ENCODE measurements around the gene ZFYVE9.
"Not testable (repeated sequence)": the region's sequence is repeated elsewhere in the genome, so short reads cannot be mapped to it uniquely, and the experiment has no call there.

The ZFYVE9 gene, protein sequence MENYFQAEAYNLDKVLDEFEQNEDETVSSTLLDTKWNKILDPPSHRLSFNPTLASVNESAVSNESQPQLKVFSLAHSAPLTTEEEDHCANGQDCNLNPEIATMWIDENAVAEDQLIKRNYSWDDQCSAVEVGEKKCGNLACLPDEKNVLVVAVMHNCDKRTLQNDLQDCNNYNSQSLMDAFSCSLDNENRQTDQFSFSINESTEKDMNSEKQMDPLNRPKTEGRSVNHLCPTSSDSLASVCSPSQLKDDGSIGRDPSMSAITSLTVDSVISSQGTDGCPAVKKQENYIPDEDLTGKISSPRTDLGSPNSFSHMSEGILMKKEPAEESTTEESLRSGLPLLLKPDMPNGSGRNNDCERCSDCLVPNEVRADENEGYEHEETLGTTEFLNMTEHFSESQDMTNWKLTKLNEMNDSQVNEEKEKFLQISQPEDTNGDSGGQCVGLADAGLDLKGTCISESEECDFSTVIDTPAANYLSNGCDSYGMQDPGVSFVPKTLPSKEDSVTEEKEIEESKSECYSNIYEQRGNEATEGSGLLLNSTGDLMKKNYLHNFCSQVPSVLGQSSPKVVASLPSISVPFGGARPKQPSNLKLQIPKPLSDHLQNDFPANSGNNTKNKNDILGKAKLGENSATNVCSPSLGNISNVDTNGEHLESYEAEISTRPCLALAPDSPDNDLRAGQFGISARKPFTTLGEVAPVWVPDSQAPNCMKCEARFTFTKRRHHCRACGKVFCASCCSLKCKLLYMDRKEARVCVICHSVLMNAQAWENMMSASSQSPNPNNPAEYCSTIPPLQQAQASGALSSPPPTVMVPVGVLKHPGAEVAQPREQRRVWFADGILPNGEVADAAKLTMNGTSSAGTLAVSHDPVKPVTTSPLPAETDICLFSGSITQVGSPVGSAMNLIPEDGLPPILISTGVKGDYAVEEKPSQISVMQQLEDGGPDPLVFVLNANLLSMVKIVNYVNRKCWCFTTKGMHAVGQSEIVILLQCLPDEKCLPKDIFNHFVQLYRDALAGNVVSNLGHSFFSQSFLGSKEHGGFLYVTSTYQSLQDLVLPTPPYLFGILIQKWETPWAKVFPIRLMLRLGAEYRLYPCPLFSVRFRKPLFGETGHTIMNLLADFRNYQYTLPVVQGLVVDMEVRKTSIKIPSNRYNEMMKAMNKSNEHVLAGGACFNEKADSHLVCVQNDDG (N-terminal part only)

DNA sequence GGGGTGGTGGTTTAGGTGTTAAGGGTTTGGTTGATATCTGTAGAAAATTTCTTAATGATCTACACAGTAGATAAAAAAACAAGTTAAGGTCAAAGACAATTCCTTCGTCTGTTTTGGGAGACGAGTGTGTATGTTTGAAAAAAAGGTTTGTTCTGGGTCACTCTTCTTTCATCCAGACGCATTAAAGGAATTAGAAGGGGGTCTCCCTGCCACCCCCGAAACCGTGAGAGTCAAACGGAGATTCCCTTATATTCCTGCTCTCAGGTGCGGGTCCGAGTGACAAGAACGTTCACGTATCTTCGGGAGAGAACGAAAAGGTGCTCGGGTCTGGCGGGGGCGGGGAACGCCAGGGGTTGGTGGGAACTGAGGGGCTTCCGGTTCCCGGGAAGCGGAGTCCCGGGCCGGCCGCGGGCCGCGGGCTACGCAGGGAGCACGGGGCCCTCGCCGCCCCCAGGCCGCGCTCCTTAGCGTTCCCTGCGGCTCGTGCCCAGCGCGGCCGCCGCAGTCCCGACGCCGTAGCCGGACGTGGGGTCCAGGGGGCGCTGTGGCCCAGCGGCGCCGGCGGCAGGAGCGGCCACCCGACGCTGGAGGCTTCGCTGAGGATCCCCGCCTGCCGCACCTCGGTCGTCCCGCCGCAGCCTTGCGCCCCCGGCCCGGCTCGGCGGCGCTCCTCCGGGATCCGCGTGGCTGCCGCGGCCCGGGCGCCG lies at the start of gene ZFYVE9:
ZFYVE9 (plus strand) TSS at position 577 of the 707 bp plus-strand sequence. CDS start 91,118 bp downstream, outside the sequence.
- no peak for DNase-seq

DNA sequence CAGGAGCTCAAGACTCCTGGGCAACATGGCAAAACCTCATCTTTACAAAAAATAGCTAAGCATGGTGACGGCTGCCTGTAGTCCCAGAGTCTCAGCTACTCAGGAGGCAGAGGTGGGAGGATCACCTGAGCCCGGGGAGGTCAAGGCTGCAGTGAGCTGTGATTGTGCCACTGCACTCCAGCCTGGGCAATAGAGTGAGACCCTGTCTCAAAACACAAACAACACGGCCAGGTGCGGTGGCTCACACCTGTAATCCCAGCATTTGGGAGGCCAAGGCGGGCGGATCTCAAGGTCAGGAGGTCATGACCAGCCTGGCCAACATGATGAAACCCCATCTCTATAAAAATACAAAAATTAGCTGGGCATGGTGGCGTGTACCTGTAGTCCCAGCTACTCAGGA lies 47.6 kb upstream of the ZFYVE9 start:
- DNase-seq: not testable (repeated sequence)

DNA sequence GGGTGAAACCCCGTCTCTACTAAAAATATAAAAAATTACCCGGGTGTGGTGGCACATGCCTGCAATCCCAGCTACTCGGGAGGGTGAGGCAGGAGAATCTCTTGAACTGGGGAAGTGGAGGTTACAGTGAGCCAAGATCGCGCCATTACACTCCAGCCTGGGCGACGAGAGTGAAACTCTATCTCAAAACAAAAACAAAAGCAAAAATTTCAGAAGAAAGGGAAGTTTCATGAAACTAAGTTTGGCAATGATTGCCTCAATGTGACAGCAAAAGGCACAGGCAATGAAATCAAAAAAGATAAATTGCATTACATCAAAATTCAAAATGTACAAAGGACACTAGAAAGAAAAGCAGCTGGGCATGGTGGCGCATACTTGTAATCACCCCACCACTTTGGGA lies 45.7 kb upstream of the ZFYVE9 start:
- no peak for DNase-seq

DNA sequence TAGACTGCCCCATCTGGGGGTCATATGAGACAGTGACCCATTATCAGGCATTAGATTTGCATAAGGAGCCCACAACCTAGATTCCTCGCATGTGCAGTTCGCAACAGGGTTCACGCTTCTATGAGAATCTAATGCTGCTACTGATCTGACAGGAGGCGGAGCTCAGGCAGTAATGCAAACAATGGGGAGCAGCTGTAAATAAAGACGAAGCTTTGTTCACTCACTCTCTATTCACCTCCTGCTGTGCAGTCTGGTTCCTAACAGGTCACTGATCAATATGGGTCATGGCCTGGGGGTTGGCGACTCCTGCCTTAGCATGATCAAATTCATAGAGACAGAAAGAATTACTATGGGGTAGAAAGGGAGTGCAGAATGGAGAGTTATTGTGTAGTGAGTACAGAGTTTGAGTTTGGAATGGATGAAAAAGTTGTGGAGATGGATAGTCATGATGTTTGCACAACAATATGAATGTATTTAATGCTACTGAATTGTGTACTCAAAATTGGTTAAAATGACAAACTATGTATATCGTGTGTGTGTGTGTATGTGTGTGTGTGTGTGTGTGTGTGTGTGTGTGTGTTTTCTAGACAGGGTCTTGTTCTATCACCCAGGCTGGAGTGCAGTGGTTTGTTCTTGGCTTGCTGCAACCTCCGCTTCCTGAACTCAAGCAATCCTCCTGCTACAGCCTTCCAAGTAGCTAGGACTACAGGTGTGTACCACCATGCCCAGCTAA lies 43.6 kb upstream of the ZFYVE9 start:
- no peak for DNase-seq

DNA sequence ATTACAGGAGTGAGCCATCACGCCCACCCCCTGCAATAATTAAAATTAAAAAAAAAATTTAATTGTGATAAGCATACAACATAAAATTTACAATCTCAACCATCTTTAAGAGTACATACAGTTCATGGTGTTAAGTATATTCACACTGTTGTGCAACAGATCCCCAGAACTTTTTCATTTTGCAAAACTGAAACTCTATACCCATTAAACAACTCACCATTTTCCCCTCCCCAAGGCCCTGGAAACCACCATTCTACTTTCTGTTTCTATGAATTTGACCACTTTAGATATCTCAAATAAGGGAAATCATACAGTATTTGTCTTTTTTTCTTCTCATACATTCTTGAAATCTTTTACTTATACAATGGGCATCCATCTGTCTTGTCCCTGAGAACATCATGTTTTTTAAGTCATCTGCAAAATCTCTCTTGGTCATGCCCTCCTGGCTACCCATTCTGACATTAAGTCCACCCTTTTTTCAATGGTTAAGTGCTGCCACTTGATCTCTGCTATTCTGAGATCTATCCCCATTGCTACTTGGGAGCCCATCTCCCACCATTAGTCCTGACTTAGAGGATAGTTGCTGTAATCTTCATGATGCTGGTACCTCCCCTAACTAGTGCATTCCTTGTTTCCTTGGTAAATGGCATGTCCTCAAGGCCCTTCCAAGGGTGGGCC lies 39.4 kb upstream of the ZFYVE9 start:
- no peak for DNase-seq

DNA sequence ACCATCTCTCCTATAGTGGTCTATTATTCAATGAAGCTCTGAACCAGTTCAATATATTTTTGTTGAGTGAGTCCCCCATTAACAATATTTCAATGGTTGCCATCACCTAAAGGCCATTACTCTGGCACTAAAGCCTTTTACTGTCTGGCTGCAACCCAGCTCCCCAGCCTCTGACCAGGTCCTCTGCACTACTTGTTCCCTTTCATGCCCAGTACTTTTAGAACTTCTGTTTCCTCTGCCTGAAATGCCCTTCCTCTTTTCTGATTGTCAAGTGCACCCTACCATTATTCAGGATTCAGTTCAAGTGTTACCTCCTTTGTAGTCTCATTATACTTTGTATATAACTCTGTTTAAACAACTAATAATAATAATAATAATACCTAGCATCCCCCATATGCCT lies 30.4 kb upstream of the ZFYVE9 start:
- DNase-seq: no peak

DNA sequence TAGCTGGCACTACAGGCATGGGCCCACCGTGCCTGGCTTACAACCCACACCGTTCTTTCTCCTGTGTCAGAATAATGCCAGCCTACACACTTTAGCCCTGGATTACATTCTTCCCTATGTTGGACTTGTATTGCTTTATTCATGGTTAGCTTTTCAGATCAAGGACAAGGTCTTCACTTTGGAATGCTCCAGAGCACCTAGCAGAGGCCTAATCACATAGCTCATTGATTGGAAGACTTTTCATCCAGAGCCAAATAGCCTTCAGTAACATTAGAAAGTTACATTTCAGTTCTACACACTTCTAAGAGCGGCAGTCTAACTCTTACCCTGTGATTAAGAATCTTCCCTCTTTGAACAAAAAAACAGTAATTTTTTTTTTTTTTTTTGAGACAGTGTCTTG lies 29.4 kb upstream of the ZFYVE9 start:
- no peak for DNase-seq

DNA sequence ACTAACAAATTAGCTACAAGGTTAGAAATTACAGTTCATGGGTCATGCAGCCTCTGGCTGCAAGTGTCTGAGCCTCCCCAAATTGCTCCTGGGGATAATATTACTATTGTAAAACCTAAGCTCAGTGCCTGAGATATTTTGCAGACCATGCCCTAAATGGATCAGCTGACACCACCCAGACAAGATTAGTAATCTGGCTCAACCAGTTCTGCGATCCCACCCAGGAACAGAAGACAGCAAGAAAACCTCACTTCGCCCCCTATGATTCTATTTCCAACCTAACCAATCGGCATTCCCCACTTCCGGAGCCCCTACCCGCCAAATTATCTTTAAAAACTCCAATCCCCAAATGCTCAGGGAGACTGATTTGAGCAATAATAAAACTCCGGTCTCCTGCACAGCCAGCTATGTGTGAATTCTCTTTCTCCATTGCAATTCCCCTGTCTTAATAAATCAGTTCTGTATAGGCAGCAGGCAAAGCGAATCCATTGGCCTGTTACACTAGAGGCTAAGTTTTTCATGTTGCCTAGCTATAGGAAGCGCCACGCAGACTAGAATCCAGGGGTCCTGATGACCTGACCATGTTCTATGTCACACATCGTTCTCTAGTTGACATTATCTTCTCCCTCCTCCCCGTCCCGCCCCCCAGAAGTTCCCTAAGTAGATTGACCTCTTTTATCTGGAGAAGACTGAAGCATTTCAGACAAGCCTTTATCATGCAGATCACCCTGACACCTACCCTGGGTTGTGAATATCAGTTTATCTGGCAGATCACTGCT lies 22.4 kb upstream of the ZFYVE9 start:
- no peak for DNase-seq

DNA sequence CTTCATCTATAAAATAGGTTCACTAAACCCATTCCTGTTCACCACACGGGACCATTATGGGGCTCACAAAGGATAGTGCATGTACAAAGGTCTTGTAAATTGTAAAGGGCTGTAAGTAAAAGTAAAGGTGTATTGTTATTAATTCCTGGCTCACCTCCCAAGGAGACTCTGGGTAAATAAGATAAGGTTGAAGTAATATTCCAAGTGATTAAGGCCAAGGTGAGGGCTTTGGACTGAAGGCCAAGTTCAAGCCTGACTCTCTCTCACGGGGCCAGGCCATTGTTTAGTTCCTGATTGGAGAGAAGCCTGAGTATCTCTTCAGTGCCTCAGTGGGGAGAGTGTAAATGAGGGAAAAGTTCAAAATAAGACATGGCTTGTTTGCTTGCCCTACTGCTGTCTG lies 19.5 kb upstream of the ZFYVE9 start:
- DNase-seq: no peak

DNA sequence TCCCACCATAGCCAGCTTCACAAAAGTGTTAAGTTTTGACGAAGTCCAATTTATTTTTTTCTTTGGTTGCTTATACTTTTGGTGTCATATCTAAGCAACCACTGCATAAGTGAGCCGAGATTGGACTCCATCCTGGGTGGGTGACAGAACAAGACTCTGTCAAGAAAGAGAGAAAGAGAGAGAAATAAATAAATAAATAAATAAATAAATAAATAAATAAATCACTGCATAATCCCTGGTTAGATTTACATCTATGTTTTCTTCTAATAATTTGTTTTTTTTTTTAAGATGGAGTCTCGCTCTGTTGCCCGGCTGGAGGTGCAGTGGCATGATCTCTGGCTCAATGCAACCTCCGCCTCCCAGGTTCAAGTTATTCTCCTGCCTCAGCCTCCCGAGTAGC lies 18.3 kb upstream of the ZFYVE9 start:
- no peak for DNase-seq

DNA sequence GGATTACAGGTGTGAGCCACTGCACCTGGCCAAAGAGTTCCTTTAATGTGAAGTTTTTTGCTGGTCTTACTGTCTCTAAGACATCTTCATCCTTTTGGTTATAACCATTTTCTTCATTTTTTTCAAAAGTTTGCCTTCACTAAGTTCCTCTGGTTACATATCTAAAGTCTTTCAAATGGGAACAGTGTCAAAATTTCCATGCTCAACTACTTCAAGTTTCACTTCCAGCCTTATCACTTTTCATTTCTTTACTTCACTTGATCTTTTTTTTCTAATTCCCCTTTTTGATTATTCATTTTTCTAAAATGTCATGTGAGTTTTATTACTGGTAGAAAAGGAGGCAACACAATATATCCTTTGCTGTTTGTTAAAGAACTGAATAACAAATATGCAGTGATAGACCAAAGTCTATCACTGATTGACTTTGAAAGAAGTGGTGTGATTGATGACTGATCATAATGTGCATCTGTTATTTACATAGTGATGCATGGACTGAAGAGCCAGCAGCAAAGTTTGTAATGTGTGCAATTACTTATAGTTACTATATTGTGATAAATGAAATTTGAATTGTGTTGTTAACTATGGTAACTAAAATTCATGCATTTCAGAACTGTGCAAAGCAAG lies 16.0 kb upstream of the ZFYVE9 start:
- no peak for DNase-seq

DNA sequence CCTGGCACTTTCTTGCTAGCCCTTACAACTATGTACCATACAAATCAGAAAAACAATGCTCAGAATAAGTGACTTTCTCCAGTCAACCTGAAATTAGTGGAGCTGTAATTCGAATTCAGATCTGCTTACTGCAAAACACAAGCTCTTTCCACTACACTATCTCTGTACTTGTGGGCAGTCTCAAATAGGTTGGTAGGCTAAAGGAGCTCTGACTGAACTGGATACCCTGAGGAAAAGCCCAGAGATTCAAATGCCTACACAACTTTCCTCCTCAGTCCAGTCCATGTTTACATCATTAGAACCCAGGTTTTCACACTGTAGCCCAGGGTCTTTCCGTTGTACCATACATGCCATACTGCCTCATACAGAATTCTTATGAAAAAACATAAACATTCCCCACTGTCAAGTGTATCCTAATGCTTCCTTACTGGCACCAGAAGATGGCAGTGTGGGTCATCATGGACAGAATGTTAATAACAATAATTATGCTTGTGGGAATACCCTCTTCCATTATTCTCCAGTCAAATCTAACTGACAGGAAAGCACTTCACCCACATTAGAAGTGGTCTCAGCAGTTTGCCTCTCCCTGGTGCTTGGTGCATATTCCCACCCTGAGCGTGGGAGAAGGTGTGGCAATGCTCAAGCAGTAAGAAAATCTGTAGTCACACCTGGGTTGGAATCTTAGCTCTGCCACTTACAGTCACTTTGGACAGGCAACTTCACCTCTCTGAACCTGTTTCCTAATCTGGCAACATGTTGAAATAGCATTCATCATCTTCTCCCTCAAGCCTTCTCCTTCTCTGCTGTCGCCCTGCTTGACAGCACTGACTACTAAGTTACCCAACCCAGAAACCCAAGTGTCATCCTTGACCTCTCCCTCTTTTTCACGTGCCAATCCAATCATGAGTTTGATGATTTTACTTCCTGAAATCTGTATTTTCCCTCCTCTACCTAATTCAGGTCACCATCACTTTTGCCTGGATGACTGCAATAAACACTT lies 14.4 kb upstream of the ZFYVE9 start:
- DNase-seq: peak; percentile 77

DNA sequence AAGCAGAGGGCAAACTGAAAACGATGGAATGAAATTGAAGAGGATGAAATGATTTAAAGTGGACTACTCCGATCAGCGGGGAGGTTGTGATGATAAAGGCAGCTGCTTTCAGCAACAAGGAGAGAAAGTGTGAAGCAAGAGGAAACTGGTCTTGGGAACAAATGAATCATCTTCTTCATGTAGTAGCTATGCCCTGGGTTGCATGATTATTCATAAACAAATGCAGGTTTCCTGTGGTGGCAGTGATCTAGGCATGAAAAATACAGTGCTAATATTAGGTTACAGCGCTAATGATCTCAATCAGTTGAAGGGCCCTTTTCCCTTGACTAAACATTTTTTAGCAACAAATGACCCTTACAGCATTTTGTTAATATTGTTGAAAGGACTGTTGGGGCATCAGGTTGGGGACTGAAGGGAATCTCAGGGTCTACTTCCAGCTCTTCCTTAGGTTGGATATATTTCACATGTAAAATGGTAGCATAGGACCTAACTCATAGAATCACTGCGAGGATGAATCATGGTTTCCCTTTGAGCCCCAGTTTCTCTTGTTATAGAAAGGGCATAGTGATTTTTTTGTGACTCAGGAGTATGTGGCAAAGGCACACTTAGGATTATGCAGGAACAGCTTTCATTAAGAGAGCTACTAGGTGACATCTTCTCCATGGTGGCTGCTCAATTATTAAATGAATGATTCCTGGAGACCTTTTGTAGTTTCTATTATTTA lies 1.9 kb upstream of the ZFYVE9 start:
- no peak for DNase-seq

DNA sequence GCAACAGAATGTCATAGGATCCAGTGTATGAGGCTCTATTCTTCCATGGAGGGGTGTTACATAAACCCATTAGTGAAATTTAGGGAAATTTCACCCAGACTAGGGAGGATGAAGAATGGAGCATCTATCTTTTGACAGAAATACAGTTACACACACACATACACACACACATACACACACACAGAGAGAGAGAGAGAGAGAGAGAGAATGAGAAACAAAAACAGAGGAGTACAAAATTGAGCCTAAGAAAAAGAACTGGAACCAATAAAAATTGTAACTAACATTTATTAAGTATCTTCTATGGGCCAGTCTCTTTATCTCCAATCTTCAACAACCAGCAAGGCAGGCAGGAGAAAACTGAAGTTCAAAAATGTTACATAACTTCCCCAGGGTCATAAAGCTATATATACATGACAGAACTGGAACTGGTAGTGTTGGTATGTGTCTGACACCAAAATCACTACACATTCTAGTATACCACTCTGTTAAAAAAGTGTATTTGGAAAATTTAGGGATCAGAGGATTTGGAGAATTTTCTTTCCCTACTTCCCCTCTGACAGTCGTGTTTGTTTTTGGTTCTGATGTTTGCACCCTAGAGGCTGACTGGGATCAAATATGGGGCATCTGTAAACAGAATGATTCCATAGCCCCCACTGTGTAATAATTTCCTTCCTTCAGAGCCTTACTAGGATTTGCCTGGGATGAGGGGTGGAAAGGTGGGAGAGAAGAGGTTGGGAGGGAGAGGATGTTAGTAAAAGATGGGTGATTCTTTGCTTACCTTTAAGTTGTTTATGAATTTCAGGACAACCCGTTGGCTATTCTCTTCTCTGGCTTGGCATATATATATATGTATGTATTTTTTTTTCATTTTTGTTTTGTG lies 1.0 kb upstream of the ZFYVE9 start:
- DNase-seq: no peak

DNA sequence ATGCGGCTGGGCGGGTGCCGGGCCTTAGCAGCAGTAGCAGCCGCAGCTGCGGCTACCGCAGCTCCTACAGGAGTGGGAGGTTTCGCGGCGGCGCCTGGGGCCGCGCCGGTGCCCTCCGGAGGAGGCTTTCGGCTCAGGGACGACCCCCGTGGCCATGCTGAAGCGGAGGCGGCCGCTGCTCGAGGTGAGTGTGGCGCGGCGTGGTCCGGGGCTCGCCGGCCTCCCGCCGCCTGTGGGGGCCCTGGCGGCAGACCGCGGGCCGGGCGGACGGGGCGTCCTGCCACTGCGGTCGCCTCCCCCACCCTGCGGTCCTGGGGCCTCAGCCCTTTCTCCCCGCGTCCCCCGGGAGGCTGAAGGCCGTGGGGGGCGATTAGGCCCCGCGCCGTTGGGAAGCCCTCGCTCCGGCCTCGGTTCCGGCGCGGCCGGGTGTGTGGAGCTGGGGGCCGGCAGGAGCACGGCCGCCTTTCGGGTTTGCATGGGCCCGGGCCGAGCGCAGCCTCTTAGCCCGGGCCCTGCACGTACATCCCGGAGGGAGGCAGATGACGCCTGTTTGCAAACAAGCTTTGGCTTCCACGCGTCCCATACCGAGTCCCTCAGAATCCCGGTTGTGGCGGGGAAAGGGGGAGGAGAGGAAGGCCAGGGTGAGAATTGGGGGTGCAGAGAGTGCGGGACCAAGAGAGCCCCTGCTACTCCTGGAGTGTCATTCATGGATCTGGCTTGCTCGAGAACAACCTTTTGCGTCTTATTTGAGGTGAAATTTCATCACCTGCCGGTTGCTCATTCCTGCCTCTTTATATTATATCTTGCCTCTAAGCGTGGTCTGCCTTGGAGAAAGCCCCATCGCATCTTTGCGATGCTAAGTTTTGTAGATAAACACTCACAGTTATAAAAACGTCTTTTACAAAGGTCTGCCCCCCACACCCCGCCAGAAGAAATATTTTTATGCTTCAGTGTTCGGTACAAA lies 613 bp downstream of the ZFYVE9 start:
- DNase-seq: no peak

DNA sequence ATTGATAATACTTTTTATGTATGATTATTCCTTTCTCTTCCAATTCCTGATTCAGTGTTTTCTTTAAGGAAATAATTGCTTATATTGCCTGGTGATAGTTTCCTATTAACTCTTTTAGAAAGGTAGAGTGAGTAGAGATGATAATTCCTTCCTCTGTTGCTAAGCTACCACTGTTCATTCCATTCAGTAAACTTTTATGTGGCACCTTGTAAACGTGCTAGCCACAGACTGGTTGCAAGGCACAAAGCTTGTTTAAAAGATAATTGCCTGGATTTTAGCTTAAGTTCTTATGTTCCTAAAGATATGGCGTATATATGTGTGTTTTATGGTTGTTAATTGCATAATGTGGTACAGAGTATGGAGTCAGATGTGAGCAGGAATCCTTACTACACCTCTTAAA lies 3.2 kb downstream of the ZFYVE9 start:
- no peak for DNase-seq

Data from amniotic stem cell (primary cell).